Measurements from ENCODE around the gene TERT.

- TF ChIP-seq TAF1 (IDR thresholded peaks at IDR 0.05; ENCODE audit: low read depth, low read length) (no peak), POLR2A (IDR thresholded peaks at IDR 0.05; ENCODE audit: low read depth, low read length) (no peak), POLR2AphosphoS5 (IDR thresholded peaks at IDR 0.05; ENCODE audit: low read depth, low read length) (no peak), PAX5 (IDR thresholded peaks at IDR 0.05; ENCODE audit: insufficient read depth, low read length, severe bottlenecking) (no peak), SPI1 (IDR thresholded peaks at IDR 0.05; ENCODE audit: low read depth, low read length) (no peak), POU2F2 (IDR thresholded peaks at IDR 0.05; ENCODE audit: low read depth, low read length) (no peak)
These were observed 14.5 kb downstream of the TERT start for GRCh38 chr5:1280177-1281037.
